Keratinocyte (primary cell): ENCODE results near the gene ACTL7B.

Source experiments
- EZH2 ChIP-seq: IDR thresholded peaks from one replicate; pipeline ENCODE4 v1.6.1; 2012; ENCODE audit warnings: inconsistent platforms, mild to moderate bottlenecking, low read length, moderate library complexity
- TF ChIP-seq, protein P1 (sequence below), 3 experiments: IDR thresholded peaks in 1 of 3; conservative IDR thresholded peaks in 1 of 3; optimal IDR thresholded peaks in 1 of 3; 2 replicates in 2 of 3; 3 replicates in 1 of 3; pipeline versions ENCODE3 to v1.5.1; 2011; ENCODE audit warnings: low read length in 3 of 3, mild to moderate bottlenecking in 3 of 3, moderate library complexity in 2 of 3, control low read depth in 1 of 3, inconsistent platforms in 1 of 3; ENCODE audit not compliant: insufficient read depth in 2 of 3; ENCODE audit errors: extremely low read depth in 1 of 3

DNA sequence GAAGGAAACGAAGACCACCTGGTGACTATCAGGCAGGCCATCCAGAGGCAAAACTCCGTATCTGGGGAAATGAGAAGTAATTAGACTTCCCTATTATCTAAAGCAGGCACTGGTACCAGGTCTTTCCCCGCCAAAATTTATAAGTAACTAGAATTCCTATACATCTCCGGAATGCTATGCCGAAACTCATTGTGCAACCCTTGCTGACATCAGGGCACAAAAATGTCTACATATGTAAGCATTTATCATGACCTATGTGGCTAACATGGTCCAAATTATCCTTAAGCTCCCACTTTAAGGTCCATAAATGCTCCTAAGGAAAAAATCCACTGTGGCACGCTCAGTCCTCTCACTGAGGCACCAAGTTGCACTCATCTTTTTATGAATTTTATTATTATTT lies 17.8 kb downstream of the ACTL7B start:
- TF ChIP-seq, protein P1, sequence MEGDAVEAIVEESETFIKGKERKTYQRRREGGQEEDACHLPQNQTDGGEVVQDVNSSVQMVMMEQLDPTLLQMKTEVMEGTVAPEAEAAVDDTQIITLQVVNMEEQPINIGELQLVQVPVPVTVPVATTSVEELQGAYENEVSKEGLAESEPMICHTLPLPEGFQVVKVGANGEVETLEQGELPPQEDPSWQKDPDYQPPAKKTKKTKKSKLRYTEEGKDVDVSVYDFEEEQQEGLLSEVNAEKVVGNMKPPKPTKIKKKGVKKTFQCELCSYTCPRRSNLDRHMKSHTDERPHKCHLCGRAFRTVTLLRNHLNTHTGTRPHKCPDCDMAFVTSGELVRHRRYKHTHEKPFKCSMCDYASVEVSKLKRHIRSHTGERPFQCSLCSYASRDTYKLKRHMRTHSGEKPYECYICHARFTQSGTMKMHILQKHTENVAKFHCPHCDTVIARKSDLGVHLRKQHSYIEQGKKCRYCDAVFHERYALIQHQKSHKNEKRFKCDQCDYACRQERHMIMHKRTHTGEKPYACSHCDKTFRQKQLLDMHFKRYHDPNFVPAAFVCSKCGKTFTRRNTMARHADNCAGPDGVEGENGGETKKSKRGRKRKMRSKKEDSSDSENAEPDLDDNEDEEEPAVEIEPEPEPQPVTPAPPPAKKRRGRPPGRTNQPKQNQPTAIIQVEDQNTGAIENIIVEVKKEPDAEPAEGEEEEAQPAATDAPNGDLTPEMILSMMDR (optimal IDR thresholded peaks at IDR 0.05 in 1 of 3, IDR thresholded peaks at IDR 0.05 in 1 of 3, conservative IDR thresholded peaks at IDR 0.05 in 1 of 3; ENCODE audit: extremely low read depth in 1 of 3, insufficient read depth in 2 of 3, low read length in 3 of 3): no peak
- TF ChIP-seq EZH2: no peak
